HL-60/S4 treated with retinoic acid at 250 ng/mL for 4 days and 3 days (cell line): ENCODE data around the gene PLXNA1.

ENCODE experiments used
- in situ Hi-C: fragments of 300-500 bp; cut with MboI; formaldehyde crosslinking; loops from 2 replicates; pipeline ENCODE4 v1.7.0; 2022; ENCODE audit warnings: low sequenced_read_pairs

Gene PLXNA1

DNA sequence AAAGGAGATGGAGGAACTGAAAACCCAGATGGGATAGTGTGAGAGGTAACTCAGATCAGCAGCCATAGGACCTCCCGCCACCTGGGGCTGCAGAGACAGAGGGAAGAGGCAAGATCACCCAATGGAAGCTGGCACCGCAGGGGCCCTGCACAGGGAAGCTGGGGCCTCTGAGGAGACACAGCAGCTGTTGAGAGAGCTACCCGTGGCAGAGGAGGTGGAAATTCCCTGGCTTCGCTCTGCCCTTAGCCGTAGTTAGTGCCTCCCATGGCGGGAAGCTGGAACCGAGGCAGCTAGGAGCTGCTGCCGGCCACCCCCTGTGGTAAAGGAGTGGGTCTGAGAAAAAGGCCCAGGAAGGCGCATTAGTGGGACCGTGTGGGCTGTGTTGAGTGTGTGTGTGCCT lies 18.0 kb upstream of the PLXNA1 start:
- in situ Hi-C loops = no loop called here

DNA sequence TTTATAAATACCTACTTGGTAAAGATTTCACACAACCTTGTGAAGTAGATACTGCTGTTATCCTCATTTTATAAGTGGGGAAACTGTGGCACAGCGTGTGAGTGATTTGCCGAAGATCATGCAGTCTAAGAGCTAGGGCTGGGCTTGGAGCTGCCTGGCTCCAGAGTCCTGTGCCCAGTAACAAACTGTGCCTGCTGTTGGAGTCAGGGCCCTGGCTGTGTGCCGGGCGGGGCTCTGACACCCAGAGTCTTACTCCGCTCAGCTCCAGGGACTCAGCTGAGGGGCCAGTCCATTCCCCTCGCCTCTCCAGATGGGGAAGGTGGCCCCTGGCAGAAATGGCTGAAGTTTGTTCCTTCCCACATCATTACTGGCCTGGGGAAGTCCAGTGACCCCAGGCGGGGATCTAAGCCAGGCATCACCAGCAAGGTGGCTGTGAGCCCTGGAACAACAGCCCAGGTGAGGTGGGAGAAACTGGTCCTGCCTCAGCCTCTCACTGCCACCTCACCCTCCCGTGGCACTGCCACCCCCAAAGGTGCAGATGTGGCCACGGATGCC lies 17.3 kb upstream of the PLXNA1 start:
- in situ Hi-C loops = no loop called here

DNA sequence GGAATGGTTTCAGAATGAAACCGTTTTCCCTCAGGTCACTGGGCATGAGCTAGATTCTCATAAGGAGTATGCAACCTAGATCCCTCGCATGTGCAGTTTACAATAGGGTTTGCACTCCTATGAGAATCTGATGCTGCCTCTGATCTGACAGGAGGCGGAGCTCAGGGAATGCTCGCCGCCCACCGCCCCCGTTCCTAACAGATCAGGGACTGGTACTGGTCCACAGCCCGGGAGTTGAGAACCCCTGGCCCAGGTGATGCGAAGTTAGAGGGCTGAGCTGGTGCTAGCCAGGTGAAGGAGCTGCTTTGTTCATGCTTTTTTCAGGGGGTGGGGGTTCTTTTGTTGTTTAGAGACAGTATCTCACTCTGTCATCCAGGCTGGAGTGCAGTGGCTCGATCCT lies 15.5 kb upstream of the PLXNA1 start:
- in situ Hi-C loops = no loop called here

DNA sequence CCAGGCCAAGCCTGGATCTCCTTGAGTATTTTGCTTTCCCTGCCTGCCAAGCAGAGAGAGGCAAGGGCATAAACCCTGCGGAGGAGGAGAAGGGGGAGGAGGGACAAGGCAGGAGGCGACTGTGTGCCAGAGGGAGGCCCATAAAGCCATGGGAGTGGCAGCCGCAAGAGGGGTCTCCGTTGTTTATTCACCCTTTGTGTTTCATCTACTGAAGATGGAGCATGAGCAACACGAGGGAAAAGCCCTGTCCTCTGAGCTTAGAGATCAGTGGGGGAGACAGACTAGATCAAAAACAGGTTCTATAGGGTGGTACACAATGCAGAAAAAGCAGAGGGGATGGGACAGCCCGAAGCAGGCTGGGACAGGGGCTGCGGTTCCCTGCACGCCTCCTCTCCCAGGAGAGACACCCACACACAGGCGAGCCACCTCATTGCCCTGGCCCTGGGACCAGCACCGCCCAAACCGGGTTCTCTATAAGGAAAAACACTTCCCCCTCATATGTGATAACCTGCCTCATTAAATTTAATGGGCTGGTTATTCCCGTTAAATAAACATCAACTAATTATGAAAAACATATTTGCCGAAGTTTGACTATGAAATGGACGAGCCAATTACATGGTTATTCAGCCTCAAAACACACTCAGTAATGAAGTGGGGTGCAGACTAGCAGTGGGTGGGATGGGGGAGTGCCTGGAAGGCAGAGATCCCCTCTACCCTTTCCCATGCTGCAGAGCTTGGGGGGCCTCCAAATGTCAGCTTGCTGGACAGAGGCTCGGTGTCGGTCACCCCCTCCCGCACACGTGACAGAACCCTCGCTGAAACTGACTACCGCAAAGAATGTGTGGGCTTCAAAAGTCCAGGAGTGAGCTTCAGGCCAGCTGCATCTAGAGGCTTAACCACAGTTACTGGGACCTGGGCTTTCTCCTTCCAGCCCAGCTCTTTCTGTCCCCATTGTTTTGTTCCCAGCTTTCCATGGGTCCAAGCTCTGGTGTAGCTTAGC lies 14.2 kb upstream of the PLXNA1 start:
- in situ Hi-C loops = no loop called here

DNA sequence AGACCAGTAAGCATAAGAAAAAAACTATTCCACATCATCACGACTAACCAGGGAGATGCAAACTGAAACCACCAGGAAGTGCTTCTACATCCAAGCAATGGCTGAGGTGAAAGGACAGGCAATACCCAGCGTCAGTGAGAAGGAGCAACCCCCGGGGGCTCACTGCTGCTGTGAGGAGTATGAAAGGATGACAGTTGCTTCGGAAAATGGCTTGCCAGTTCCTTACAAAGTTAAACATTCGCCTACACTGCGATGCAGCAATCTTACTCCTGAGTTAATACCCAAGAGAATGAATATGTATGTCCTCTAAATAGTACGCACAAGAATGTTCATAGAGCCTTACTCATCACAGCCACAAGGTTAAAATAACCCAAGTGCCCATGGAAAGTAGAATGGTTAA lies 13.3 kb upstream of the PLXNA1 start:
- in situ Hi-C loops = no loop called here

DNA sequence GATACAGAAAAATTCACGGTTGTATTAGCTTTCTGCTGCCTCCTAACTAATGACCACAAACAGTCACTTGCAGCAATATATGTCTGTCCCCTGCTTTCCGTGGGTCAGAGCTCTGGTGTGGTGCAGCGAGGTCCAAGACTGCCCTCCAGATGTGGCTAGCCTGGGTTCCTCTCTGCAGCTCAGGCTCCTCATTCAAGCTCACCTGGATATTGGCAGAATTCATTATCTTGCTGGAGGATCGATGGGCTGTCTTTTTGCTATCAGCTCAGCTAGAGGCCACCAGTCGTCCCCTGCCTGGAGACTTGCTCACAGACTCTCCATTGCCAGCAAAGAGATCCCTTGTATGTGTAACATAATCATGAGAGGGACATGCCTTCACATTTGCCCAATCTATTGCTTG lies 12.8 kb upstream of the PLXNA1 start:
- in situ Hi-C loops = no loop called here

DNA sequence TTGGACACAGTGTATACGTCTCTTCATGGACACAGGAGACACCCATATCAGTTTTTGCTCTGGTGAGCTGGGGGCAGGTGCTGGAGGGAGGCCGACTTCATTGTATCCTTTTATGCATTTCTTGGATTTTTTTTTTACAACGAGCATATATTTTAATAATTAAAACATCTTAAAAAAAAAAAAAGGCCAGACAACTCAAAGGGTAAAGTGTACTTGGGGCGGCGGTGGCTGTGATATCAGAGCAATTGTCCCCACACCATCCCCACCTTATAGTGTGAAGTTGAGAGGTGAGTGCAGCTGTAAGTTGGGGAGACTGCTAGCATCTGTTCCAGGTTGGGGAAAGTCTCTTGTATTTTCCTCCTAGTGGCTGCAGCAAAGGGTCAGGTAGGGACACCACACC lies 12.0 kb upstream of the PLXNA1 start:
- in situ Hi-C loops = no loop called here

DNA sequence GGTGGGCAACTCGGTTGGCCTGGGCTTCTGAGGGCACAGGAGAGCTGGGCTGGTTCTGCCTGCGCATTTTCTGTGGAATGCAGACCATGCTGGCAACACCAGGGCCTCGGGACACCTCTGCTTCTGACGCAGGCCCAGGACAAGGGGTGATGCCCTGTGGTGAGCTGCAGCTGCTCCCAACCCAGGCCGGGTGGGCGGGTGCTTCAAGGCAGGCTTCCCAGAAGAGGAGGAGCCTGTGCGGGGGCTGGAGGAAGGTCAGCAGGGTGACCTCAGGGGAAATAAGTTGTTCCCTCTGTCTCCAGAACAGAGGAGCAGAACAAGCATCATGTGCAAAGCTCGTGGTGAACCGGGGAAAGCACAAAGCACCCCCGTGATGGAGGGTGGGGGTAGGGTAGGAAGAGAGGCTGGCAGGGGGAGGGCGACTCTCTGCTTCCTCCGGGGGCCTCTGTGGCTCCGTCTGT lies 11.0 kb upstream of the PLXNA1 start:
- in situ Hi-C loops = no loop called here

DNA sequence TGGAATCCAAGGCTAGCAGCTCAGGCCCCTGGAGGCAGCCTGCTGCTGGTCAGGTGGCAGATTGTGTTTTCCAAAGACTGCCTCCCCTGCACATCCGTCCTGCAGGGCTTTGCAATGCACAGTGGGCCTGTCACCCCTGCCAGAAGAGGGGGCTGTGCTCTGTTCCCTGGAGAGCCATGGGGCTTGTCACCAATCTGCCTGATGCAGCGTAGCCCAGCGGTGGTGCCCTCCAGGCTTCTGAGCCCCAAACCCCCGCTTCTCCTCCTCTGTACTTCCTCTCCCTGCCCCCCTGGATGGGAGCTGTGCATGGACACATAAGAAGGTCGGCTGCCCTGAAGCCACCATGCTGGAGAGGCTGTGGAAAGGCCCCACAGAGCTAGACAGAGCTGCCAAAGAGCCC lies 10.0 kb upstream of the PLXNA1 start:
- in situ Hi-C loops = no loop called here

DNA sequence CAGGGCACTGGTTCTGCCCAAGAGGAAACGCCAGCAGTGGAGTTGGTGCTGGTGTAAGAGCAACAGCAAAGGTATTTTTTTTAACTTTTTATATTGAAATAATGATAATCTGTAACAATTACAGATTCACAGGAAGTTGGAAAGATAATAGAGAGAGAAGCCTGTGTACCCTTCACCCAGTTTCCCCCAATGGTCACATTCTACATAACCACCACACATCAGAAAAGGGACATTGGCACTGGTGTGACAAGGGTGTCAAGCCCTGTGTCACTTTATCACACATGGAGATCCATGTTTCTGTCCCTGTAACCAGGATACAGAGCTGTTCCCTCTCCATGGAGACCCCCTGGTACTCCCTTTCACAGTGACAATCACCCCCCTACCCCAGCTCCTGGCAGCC lies 9.1 kb upstream of the PLXNA1 start:
- in situ Hi-C loops = no loop called here

DNA sequence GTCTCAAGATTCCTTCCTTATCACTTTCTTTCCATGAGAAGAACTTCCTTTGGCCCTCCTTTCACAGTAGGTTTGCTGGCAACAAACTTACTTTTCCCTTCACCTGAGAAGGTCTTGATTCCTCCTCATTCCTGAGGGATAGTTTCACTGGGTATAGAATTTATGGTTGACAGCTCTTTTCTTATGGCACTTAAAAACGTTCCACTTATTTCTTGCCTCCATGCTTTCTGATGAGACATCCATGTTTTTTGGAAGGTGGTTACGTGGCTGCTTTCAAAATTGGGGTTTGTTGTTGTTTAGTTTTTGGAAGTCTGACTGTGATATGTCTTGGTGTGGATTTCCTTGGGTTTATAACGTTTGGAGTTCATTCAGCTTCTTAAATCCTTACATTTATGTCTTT lies 8.2 kb upstream of the PLXNA1 start:
- in situ Hi-C loops = no loop called here

DNA sequence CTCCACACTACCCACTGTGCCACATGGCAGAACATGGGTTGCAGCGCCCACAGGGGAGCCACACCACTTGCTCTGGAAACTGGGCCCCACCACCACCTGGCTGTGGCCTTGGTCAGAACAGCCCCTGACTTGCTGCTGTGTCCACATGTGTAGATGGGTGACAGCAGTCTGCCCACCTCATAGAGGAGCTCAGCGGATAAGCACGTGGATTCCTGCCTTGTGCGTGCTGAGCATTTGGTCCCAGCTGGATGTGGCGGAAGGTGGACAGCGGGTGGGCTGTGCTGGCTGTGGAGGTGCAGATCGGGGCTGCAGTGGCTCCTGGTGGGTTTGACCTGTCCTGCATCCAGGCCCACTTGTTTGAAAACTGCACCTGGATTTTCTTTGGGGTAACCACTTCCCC lies 6.0 kb upstream of the PLXNA1 start:
- in situ Hi-C loops = no loop called here

DNA sequence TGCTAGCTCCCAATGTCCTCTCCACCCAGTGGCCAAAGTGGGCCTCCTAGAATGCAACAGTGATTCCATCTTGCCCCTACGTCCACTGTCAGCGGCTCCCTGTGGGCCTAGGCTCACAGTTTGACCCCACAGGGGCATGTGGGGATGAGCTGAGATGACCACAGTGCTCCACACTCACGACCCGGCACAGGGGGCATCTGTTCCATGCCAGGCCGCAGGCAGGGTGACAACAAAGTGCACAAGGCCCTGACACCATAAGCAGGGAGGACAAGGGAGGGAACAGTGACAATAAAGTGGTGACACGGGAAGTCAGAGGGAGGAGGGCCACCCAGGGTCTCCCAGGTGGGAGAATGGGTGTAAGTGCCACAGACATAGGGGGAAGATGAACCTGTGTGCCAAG lies 5.1 kb upstream of the PLXNA1 start:
- in situ Hi-C loops = no loop called here

DNA sequence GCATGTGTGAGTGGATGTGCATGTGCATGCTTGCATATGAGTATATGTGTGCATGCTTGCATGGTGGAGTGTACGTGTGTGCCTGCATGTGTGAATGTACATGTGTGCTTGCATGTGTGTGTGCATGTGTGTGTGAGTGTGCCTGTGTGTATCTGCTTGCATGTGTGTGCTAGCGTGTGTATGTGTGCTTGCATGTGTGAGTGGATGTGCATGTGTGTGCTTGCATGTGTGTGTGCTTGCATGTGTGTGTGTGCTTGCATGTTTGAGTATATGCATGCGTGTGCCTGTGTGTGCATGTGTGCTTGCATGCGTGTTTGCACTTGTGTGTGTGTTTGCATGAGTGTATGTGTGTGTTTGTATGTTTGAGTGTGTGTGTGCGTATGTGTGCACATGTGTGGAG lies 4.6 kb upstream of the PLXNA1 start:
- in situ Hi-C loops = no loop called here

DNA sequence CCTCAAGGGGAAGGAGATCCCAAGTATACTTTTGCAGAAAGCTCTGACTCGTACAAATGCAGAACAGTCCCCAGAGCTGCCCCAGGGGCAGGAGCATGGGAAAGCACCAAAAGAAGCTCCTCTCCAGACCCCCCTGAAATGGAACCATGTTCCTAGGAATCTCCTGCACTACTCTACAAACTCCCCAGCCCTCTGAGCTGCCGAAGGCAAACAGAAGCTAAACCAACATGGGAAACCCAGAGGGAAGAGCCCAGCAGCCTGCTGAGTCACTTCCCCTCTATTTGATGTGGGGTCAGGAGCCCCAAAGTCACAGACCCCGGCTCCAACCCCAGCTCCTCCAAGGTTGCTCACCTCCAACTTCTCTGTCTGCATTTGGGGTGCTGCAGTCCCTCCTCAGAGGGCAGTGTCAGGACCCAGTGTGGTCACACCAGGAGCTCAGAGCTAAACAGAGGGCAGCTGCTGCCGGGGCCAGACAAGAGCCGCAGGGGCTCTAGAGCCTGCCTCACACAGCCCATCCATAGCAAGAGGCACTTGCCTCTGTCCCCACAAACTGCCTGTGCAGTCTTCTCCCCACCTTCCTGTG lies 3.8 kb upstream of the PLXNA1 start:
- in situ Hi-C loops = no loop called here

DNA sequence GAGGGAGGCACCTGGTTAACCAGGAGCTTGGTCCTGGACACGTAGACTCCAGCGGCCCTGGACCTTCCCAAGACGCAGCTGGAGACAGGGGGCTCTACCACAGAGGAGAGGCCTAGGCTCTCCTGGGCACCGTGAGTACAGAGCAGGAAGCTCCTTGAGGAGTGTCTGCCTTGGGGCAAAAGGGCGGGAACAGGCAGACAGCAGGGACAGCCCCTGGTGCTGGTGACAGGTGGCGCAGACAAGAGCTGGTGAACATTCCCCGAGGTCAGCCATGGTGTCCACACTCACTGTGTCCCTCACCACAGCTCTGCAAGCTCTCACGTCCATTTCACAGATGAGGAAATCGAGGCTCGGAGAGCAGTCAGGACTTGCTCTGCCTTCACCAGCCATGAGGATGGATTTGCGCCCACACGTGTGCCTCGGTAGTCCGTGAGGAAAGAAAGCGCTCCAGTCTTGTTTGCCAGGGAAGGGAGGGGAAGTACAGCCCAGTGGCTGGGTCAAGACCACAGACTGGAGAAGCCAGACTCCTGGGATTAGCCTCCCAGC lies 2.6 kb upstream of the PLXNA1 start:
- in situ Hi-C loops = no loop called here

DNA sequence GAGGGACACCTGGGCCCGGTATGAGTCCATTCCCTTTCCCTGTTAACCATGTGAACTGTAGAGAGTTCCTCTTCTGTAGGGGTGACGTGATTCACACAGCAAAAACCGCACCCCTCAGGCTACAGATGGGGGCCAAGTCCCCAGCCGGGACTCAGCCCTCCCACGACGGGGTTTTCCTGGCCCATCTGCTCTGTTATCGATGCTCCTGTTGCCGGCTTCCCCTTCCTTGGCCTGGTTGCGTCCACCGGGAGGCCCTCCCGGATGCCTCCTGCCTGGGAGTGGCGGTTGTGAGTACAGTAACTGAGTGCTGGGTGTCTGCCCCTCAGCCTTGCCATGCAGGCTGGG lies 817 bp upstream of the PLXNA1 start:
- in situ Hi-C loops = no loop called here

DNA sequence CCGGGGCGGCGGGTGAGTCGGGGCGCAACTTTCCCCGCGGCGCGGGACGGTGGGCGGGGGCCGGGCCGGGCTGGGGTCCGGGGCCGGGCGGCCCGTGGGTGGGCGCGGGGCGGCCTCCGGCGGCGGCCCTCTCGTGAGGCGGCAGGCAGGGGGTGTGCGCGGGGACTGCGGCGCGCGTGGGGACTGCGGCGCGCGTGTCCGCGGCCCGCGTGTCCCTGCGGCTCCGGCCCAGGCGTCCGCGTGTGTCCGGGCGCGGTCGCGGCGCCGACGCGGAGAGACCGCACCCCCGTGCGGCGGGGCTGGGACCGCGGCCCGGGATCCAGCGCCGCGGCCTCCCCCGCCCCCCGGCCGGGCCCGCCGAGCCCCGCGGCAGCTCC lies 349 bp downstream of the PLXNA1 start:
- in situ Hi-C loops = no loop called here

DNA sequence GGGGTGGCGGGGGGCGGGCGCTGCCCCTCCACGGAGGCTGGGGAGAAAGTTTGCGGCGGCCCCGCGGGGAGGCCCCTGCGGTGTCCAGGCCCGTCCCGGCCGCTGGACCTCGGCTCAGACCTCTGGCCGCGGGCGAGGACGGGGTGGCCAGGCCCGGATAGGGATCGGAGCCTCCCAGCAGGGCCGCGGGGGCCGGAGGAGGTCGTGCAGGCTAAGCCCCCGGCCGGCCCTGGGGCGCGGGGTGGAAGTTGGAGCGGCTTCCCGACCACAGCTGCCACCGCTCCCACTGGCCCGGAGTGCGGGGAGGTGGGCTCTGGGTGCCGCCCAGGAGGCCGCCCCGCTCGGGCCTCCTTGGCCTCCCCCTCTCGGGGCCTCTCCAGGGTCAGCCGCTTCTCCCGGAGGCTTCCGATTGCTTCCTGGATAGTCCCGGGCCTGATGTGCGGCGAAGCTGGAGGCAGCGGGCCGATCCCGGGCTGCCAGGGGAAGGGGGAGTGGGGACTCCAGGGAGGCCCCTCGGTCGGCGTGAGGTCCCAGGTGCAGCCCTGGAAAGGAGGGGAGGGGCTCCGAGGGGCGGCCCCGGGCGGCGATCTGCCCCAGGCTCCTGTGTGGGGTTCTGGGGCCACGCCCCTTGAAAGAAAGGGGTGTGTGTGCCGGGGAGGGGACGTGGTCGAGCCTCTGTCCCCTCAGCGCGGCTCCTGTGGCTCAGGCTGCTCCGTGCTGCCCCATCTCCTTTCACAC lies 907 bp downstream of the PLXNA1 start:
- in situ Hi-C loops = no loop called here

DNA sequence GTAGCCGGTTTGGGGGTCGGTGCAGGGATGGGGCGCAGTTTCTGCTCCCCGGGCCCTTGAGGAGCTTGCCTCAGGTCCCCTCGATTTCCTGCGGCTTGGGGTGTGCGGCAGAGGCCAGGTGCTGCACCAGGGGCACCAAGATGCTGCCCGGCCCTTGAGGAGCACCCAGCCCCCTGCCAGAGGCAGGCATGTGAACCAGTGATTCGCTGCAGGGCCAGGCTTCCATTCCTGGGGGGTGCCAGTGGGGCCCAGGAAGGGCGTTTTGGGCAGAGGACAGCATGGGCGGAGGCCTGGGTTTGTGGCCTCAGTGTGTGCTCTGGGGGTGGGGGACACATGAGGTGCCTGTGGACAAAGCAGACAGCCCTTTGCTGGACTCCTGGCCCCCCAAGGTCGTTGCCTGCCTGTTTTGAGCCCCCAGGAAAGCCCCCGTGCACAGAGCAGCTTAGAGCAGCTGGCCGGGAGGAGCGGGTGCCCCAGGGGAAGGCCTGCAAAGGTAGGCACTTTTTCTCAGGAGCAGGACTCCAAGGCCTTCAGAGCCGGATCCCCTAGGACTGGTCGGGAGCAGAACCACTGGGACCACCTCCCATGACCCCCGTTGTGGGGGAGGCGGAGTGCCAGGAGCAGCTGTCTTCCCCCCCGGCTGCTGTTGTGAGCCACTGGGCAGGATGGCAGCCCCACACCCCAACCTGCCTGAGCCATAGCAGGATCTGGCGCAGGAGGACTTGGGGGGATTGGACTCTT lies 1.6 kb downstream of the PLXNA1 start:
- in situ Hi-C loops = no loop called here
